Heart left ventricle (tissue), 16 donors: ENCODE results near the gene PAQR4. TPM values are rescaled to one million over a fixed set of nuclear protein-coding genes. Genes with fewer than 3 reads are reported as not detected.

Experiments
- ATAC-seq, 4 donors: fragments of 200-7000 bp; cut with Tn5 transposase; one replicate each; pipeline ENCODE4 v1.9.1; 2020 to 2022; ENCODE audit warnings: moderate library complexity in 4 of 4, mild to moderate bottlenecking in 3 of 4, moderate number of reproducible peaks in 1 of 4
- DNase-seq, 5 donors: peaks; one replicate each; pipeline ENCODE4 v3.0.0-alpha.2; 2020
- H3K27ac ChIP-seq, 12 donors: fragments of 200-600 bp; sonication (generic) in 4 of 12; one replicate each; pipeline versions ENCODE4 v1.5.0 to v1.8.0; 2016 to 2022; ENCODE audit warnings: mild to moderate bottlenecking in 2 of 12
- H3K27me3 ChIP-seq, 9 donors: fragments of 200-600 bp; sonication (generic) in 2 of 9; one replicate each; pipeline versions ENCODE4 v1.5.1 to v1.8.0; 2016 to 2022; ENCODE audit warnings: mild to moderate bottlenecking in 3 of 9
- H3K36me3 ChIP-seq, 9 donors: fragments of 200-600 bp; sonication (generic) in 2 of 9; one replicate each; pipeline versions ENCODE4 v1.5.0 to v1.8.0; 2018 to 2022; ENCODE audit warnings: mild to moderate bottlenecking in 2 of 9
- H3K4me1 ChIP-seq, 12 donors: fragments of 200-600 bp; sonication (generic) in 4 of 12; one replicate each; pipeline versions ENCODE4 v1.5.0 to v1.8.0; 2016 to 2022; ENCODE audit warnings: mild to moderate bottlenecking in 3 of 12
- H3K4me3 ChIP-seq, 12 donors: fragments of 200-600 bp; sonication (generic) in 4 of 12; one replicate each; pipeline versions ENCODE4 v1.5.0 to v1.8.0; 2017 to 2022; ENCODE audit warnings: mild to moderate bottlenecking in 9 of 12, moderate library complexity in 4 of 12
- H3K9me3 ChIP-seq, 12 donors: fragments of 200-600 bp; sonication (generic) in 4 of 12; one replicate each; pipeline versions ENCODE4 v1.5.0 to v1.8.0; 2016 to 2022; ENCODE audit warnings: mild to moderate bottlenecking in 1 of 12
- POLR2A ChIP-seq, 2 donors: fragments of 450-650 bp; IDR thresholded peaks; one replicate each; pipeline ENCODE4 v1.6.1; 2017; ENCODE audit warnings: antibody characterized with exemption in 2 of 2, mild to moderate bottlenecking in 2 of 2, moderate library complexity in 2 of 2
- WGBS, 4 donors: extraction: QIAGEN DNeasy Blood & Tissue Kit in 2 of 4; methylation state at CpG; one replicate each; pipeline versions ENCODE4 v1.1.5 to v1.1.7; 2013 to 2018; 5-methylcytosine and 5-hydroxymethylcytosine counted together
- intact Hi-C, 10 donors: fragments of 100-400 bp; cut with DNase I; formaldehyde crosslinking; loops; one replicate each; pipeline versions ENCODE4 v1.11.1 to v1.14.2; 2022
- polyA plus RNA-seq, 2 donors: library from polyadenylated mRNA; stranded (reverse); fragments of 200-250 nt; gene quantifications; one replicate each; pipeline ENCODE4 v1.2.3, GENCODE V29; 2013
- total RNA-seq, 9 donors: library from RNA; depleted of rRNA in 2 of 9; stranded (reverse); fragments of >200 nt in 2 of 9; fragmentation: NEBNext Ultra II Directional in 3 of 9; extraction: Animal tissue kit (Norgen Biotek cat#: 25700) in 3 of 9; gene quantifications; one replicate each; pipeline versions ENCODE4 v1.1.0 to v1.2.4, GENCODE V29; 2016 to 2023
- TF ChIP-seq, protein P1 (sequence below), 12 donors: fragments of 200-600 bp; sonication (generic) in 4 of 12; IDR thresholded peaks; one replicate each; pipeline versions ENCODE4 v1.5.0 to v1.8.0; 2018 to 2022; ENCODE audit warnings: antibody characterized with exemption in 12 of 12, mild to moderate bottlenecking in 5 of 12
- donor health status: ischemic (EF 13 %, LVEDD 7.1; RV severe dilation, severe dysfunction).
- donor health status: healthy with polysubstance abuse.
- donor health status: DM: no; HTN: yes; CAD: no.
- donor health status: DM: no; HTN: no; CAD: no.
- donor health status: ischemic (EF 25% LVEDD 6.9; RV normal size, moderate dysfunction).
- donor health status: ischemic (EF 25% LVEDD 5.7; RV mildly dilated, moderate dysfunction).
- donor health status: healthy.
- donor health status: DM: yes; HTN: yes; CAD: no.
- donor health status: ischemic (EF 35%, LVEDD 5.7; RV mildly dilated, moderate dysfunction).
- donor health status: nonischemic (EF 11% LVEDD 7.7; RV severe dilation, severe dysfunction).
- donor health status: DM: yes; HTN: yes; CAD: no.
- donor health status: PGD.
- donor health status: ischemic (EF 29% LVEDD 5.4; RV normal size, mild dysfunction).
- donor health status: nonischemic (EF 23%, LVEDD 6.1; RV moderate dilation, normal function).

PAQR4 gene
- total and polyA plus RNA-seq, 11 donors: 6.9 to 16.3 (median 9.0) TPM

DNA sequence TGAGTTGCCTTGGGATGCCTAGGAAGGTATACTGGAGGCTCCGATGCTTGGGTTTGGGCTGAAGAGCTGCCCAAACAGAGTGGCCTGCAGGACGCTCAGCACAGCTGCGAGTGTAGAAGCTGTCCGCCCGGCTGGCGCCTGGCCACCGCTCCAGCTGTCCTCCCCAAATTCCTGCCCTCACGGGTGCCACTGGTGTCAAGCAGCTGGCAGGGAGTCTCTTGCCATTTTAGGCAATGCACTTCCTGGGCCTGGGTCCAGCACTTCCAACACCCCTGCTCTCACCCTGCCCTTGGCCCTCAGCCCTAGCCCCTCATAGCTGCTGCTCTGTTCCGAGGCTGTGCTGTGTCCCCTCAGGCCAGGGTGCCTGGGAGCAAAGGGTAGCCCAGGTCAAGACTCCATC is 16.3 kb downstream of the PAQR4 start:
- Histone ChIP-seq H3K4me1 (peaks cover 0 to 41% (median 23%) of the 10 kb centered on the region in 12 donors), H3K9me3 (no peaks in the 10 kb centered on the region), H3K27me3 (peaks cover 0 to 17% (median 3%) of the 10 kb centered on the region in 9 donors), H3K36me3 (no peaks in the 10 kb centered on the region), H3K4me3 (no peak overlapping the region), H3K27ac (peak overlapping the region; percentile 53 to 97 (median 86))
- peak in 4 of 5 donors; percentile 57 to 72 (median 66) for DNase-seq
- WGBS, 4 donors: 34 to 60% (median 41%) methylated on average over 1 to 9 of the region's 9 CpGs
- intact Hi-C loops: no loop called here
- no peak for TF ChIP-seq POLR2A (IDR thresholded peaks at IDR 0.05)
- TF ChIP-seq, protein P1, sequence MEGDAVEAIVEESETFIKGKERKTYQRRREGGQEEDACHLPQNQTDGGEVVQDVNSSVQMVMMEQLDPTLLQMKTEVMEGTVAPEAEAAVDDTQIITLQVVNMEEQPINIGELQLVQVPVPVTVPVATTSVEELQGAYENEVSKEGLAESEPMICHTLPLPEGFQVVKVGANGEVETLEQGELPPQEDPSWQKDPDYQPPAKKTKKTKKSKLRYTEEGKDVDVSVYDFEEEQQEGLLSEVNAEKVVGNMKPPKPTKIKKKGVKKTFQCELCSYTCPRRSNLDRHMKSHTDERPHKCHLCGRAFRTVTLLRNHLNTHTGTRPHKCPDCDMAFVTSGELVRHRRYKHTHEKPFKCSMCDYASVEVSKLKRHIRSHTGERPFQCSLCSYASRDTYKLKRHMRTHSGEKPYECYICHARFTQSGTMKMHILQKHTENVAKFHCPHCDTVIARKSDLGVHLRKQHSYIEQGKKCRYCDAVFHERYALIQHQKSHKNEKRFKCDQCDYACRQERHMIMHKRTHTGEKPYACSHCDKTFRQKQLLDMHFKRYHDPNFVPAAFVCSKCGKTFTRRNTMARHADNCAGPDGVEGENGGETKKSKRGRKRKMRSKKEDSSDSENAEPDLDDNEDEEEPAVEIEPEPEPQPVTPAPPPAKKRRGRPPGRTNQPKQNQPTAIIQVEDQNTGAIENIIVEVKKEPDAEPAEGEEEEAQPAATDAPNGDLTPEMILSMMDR (IDR thresholded peaks at IDR 0.05): no peak
- ATAC-seq: peak; percentile 3 to 57 (median 17)

DNA sequence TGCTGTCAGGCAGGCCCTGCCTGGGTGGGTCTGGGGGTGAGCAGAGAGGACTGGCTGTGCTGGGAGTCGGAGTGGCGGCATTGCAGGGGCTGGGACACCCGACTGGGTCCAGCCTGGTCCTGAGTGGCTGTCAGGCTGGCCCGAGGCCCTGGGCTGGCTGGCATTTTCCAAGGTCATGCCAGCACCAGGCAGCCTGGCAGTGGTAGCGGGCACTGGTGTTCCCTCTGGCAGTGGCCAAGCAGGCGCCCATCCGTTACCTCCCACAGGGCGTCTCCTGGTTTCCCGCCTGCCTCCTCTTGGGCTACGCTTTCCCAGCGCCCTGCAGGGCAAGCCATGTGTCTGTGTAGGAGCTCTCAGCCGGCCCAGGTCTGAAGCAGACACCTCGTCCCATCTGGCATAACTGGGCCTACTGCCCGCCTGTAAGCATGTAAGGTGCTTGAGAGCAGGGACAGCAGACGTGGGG is 16.8 kb downstream of the PAQR4 start:
- Histone ChIP-seq H3K9me3 (no peaks in the 10 kb centered on the region), H3K27me3 (peaks cover 0 to 17% (median 3%) of the 10 kb centered on the region in 9 donors), H3K4me1 (peaks cover 0 to 38% (median 21%) of the 10 kb centered on the region in 12 donors), H3K36me3 (no peaks in the 10 kb centered on the region), H3K4me3 (no peak overlapping the region), H3K27ac (peak overlapping the region; percentile 53 to 97 (median 86))
- TF ChIP-seq, protein P1 (IDR thresholded peaks at IDR 0.05): no peak
- no peak for TF ChIP-seq POLR2A (IDR thresholded peaks at IDR 0.05)
- ATAC-seq (peak; percentile 77 to 85 (median 78)), DNase-seq (peak in 4 of 5 donors; percentile 68 to 89 (median 75))
- intact Hi-C loops: no loop called here
- 49 to 64% (median 56%) methylated on average over 9 to 15 of the region's 15 CpGs for WGBS, 4 donors

DNA sequence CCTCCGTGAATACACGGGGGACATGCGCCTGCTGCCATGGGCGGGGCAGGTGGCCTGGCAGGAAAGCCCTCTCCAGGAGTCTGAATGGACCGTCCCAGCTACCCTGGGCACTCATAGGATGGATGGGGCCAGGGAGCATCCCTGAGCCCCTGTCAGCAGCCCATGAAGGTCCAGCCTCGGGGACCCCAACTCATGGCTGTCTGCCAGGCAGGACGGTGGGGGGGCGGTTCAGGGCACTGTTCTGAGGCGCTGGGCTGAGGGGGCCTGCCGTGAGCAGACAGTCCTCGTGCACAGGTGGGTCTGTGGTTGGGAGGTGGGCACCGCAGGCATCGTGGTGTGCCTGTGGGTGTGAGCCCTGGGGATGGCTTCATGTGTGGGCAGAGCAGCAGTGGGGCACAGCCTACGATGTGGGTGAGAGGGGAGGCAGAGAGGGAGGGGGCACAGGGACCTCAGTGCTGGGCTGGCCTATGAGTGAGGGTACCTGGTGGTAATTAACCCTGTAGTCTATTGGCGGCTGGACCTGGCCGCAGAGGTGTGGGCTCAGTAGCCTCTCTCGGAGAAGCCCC is 17.6 kb downstream of the PAQR4 start:
- no peaks in the 10 kb centered on the region for H3K9me3 ChIP-seq
- intact Hi-C loops: no loop called here
- no peak overlapping the region for H3K4me3 ChIP-seq
- peaks cover 0 to 32% (median 15%) of the 10 kb centered on the region in 12 donors for H3K4me1 ChIP-seq
- DNase-seq (no peak), ATAC-seq (no peak)
- H3K36me3 ChIP-seq: no peaks in the 10 kb centered on the region
- H3K27ac ChIP-seq: peak overlapping the region in 5 of 12 donors; percentile 70 to 97 (median 88)
- WGBS, 4 donors: 75 to 80% (median 79%) methylated on average over 13 to 17 of the region's 17 CpGs
- TF ChIP-seq, protein P1 (IDR thresholded peaks at IDR 0.05): no peak
- no peak for TF ChIP-seq POLR2A (IDR thresholded peaks at IDR 0.05)
- peaks cover 0 to 17% (median 3%) of the 10 kb centered on the region in 9 donors for H3K27me3 ChIP-seq

DNA sequence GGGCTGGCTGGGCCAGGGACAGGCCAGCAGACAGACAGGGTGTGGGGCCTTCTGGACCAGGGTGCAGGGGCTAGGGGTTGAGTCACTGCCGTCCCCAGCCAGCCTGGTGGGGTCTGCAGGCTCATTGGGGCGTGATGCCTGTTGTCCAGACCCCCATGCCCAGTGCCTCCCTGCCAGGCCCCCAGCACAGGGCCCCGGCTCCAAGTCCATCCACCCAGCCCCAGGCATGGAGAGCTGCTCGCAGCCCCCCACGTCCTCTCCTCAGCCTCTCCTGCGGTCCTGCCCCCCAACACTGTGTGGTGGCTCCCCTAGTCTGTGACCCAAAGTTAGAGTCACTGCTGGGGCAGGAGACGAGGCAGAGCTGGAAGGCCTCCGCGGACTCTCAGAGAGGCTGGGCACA is 18.1 kb downstream of the PAQR4 start:
- H3K4me3 ChIP-seq: no peak overlapping the region

More for the DNA sequence above, 18.1 kb downstream of the PAQR4 start:
- Histone ChIP-seq H3K36me3 (no peaks in the 10 kb centered on the region), H3K4me1 (peaks cover 0 to 32% (median 15%) of the 10 kb centered on the region in 12 donors), H3K9me3 (no peaks in the 10 kb centered on the region), H3K27ac (no peak overlapping the region), H3K27me3 (peaks cover 0 to 17% (median 3%) of the 10 kb centered on the region in 9 donors)
- ATAC-seq (no peak), DNase-seq (no peak)
- no peak for TF ChIP-seq POLR2A (IDR thresholded peaks at IDR 0.05)
- TF ChIP-seq, protein P1 (IDR thresholded peaks at IDR 0.05): no peak
- intact Hi-C loops: no loop called here
- 75 to 94% (median 84%) methylated on average over 7 to 9 of the region's 9 CpGs for WGBS, 4 donors
